Measurements from ENCODE around the gene SLCO1A2. TPM values are rescaled to one million over a fixed set of nuclear protein-coding genes. Genes with fewer than 3 reads are reported as not detected.

Gene SLCO1A2
- total and polyA plus RNA-seq, 2 of the 4 experiments (the other 2 are of a cell fraction): not detected

GRCh38 chr12:21328578-21328977 is 6.1 kb downstream of the SLCO1A2 start:
- Histone ChIP-seq H3K27me3 (ENCODE audit: control insufficient read depth, insufficient read depth, low read length) (no peaks in the 10 kb centered on the region), H2BK120ac (ENCODE audit: low read depth, low read length) (no peak overlapping the region), H2BK15ac (ENCODE audit: low read depth, low read length) (no peak overlapping the region), H2AK5ac (ENCODE audit: low read depth, low read length) (no peak overlapping the region), H3K4me1 (ENCODE audit: control insufficient read depth, insufficient read depth, low read length) (no peaks in the 10 kb centered on the region), H3K14ac (replicated peaks; ENCODE audit: low read depth, low read length) (no peak overlapping the region), H3K18ac (ENCODE audit: low read depth, low read length) (no peak overlapping the region), H3K56ac (ENCODE audit: extremely low read depth, insufficient read depth, low read length) (no peak overlapping the region), H2BK20ac (ENCODE audit: low read depth, low read length) (no peak overlapping the region), H3K79me1 (ENCODE audit: low read depth in 1 of 2, low read length in 2 of 2) (no peaks in the 10 kb centered on the region), H3K4me3 (ENCODE audit: insufficient read depth, low read depth, low read length) (no peak overlapping the region), H3K4ac (ENCODE audit: low read depth, low read length) (no peak overlapping the region), H3K23ac (ENCODE audit: low read depth, low read length) (no peak overlapping the region), H3K4me2 (ENCODE audit: low read depth, low read length) (no peak overlapping the region), H4K8ac (ENCODE audit: low read depth in 2 of 2, low read length in 2 of 2) (no peak overlapping the region), H4K91ac (ENCODE audit: insufficient read depth, low read depth, low read length) (no peak overlapping the region), H4K5ac (ENCODE audit: low read depth, low read length) (no peak overlapping the region), H3K9me1 (ENCODE audit: insufficient read depth, low read length) (no peaks in the 10 kb centered on the region), H2AFZ (replicated peaks; ENCODE audit: low read length, poor library complexity) (no peak overlapping the region), H3K9me3 (ENCODE audit: control insufficient read depth, insufficient read depth, low read length) (peaks cover 8% of the 10 kb centered on the region), H3K36me3 (ENCODE audit: control insufficient read depth, insufficient read depth, low read length) (no peaks in the 10 kb centered on the region), H3K9ac (ENCODE audit: low read depth, low read length) (no peak overlapping the region), H2AK9ac (replicated peaks; ENCODE audit: low read depth, low read length, poor library complexity) (no peak overlapping the region), H4K20me1 (ENCODE audit: insufficient read depth, low read length) (no peaks in the 10 kb centered on the region), H2BK5ac (ENCODE audit: low read depth, low read length, poor library complexity, severe bottlenecking) (no peak overlapping the region), H3K27ac (ENCODE audit: insufficient read depth, low read length) (no peak overlapping the region)
- TF ChIP-seq BHLHE40 (IDR thresholded peaks at IDR 0.05; ENCODE audit: low read depth, low read length): no peak
- TF ChIP-seq RFX5 (IDR thresholded peaks at IDR 0.05; ENCODE audit: low read depth, low read length): no peak
- no peak for TF ChIP-seq MAFK (IDR thresholded peaks at IDR 0.05; ENCODE audit: low read depth, low read length)
- no peak for TF ChIP-seq USF2 (IDR thresholded peaks at IDR 0.05; ENCODE audit: low read depth, low read length)
- no peak for TF ChIP-seq SMC3 (IDR thresholded peaks at IDR 0.05; ENCODE audit: low read depth, low read length)
- no peak for TF ChIP-seq POLR2A (IDR thresholded peaks at IDR 0.05; ENCODE audit: low read depth, low read length)
- no peak for TF ChIP-seq RCOR1 (IDR thresholded peaks at IDR 0.05; ENCODE audit: insufficient replicate concordance, low read length)
- TF ChIP-seq MAZ (IDR thresholded peaks at IDR 0.05; ENCODE audit: borderline replicate concordance, low read depth, low read length): no peak
- in situ Hi-C loops (cut with MboI; ENCODE audit: low sequenced_read_pairs): no loop called here
- POLR2A ChIA-PET (ENCODE audit: unreplicated experiment): no interaction called here
- DNase-seq (no peak), ATAC-seq (ENCODE audit: low read depth) (no peak)
- dilution Hi-C loops (cut with HindIII; ENCODE audit: low sequenced_read_pairs, unreplicated experiment): no loop called here
- CTCF ChIA-PET: no interaction called here
- no TSS peak for BruUV-seq (replicated peaks)
- intact Hi-C loops (cut with micrococcal nuclease): no loop called here
